SHP77 treated with DMSO at 0.1 percent for 48 hours (cell line): ENCODE data around the gene OR52E4.

ENCODE experiments used
- DNase-seq: peaks from one replicate; lab custom pipeline; 2025; lab: John Stamatoyannopoulos, UW

Gene OR52E4

DNA sequence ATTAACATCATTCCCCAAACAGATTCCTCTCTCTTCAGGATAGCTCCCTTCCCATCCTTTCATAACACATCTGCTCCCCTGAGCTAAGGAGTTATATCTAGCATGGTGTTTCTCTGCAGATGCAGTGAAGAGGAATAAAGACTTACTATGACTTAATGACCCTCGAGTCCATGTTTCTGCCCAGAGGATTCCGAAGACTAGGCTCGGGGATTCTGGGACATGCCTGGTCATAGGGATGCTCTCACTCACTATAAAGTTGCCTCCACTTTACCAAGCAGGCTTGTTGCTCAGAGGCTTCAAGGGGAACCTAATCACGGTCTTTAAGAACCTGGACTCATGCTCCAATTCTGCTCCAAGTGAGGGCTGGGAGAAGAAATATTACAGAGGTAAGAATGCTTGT is at the start of gene OR52E4:
Gene OR52E4, plus strand, starts transcription at position 301 of the 400 bp plus-strand sequence. CDS start 3,664 bp downstream, outside the sequence.
- DNase-seq: no peak

DNA sequence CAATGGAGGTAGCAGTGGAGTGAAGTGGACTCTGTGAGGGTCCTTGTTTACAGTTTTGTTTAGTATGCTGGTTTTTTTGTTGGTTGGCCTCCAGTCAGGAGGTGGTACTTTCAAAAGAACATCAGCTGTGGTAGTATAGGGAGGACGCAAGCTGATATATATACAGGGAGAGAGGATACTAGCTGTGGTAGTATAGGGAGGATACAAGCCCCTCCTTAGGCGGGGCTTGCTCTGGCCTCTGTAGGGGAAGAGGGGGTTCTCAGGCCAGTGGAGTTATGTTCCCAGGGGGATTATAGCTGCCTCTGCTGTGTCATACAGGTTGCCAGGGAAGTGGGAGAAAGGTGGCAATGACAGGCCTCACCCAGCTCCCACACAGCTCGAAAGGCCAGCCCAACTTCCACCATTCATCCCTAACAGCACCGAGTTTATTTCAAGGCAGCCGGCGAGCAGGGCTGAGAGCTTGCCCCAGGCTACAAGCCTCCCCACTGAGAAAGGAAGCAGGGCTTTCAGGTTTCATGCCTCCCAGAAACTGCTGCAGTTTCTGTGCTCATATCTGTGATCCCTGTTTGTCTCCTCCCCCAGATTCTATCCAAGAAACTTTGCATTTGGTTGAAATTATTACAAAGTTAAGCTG is 49.1 kb upstream of the OR52E4 start:
- DNase-seq: no peak

GRCh38 chr11:5833446-5833845 is 47.0 kb upstream of the OR52E4 start:
- DNase-seq: no peak

DNA sequence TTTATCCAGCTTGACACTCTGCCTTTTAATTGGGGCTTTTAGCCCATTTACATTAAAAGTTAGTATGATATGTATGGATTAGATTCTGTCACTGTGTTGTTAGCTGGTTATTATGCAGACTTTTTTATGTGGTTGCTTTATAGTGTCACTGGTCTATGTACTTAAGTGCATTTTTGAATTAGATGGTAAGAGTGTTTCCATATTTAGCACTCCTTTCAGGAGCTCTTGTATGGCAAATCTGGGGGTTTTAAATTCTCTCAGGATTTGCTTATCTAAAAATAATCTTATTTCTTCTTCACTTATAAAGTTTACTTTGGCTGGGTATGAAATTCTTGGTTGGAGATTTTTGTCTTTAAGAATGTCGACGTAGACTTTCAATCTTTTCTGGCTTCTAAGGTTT is 42.7 kb upstream of the OR52E4 start:
- DNase-seq: no peak

- no peak for DNase-seq
Observed at GRCh38 chr11:5841797-5842196, 38.6 kb upstream of the OR52E4 start, which contains the start of gene OR52E6. Gene OR52E6 (minus strand): TSS chr11:5841897. CDS start chr11:5841897, 0 bp downstream.

DNA sequence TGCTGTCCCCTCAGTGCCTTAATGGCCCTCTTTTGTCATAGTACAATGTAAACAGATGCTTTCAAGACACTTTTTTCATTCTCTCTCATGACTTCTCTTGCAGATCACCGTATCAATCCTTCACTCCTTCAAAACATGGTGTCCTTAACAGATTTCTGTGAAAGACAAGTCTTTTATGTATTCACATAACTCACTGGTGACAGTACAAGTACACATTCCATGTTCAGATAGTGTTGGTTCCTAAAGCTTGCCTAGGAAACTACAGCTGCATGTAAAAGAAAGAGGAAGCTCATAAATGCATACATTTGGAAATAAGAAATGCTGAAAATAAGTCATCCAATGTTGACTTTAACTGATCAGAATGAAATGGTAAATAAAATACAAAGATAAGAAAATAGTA is 33.7 kb upstream of the OR52E4 start:
- no peak for DNase-seq

DNA sequence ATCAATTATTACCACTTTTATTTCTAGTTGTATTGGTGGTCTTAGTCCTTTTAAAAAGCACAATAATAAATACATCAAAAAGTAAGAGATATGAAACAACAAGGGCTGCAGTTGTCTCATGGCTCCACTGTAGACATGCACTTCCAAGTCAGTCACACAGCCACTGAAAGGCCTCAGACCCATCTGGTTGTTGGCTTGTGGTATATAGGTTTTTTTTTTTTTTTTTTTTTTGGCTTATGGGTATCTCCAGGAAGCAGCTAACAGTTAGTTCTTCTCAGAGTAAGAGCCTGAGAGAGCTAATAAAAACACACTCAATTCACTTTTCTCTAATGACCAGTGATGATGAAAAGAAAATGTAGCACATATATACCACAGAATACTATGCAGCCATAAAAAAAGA is 32.7 kb upstream of the OR52E4 start:
- no peak for DNase-seq

GRCh38 chr11:5851002-5851401 is 29.4 kb upstream of the OR52E4 start:
- DNase-seq: no peak

GRCh38 chr11:5857590-5857989 is 22.8 kb upstream of the OR52E4 start, which contains the start of gene OR52E8:
Gene OR52E8 (minus strand): TSS chr11:5857690. CDS start chr11:5857690, 0 bp downstream.
- DNase-seq: no peak

DNA sequence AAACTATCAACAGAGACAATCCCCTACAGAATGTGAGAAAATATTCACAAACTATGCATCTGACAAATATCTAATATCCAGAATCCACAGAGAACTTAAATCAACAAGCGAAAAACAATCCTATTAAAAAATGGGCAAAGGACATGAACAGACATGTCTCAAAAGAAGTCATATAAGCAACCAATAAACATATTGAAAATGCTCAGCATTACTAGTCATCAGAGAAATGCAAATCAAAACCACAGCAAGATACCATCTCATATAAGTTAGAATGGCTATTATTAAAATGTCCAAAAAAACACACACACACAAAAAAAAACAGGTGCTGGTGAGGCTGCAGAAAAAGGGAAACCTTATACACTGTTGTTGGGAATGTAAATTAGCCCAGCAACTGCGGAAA is 14.6 kb upstream of the OR52E4 start:
- DNase-seq: no peak

DNA sequence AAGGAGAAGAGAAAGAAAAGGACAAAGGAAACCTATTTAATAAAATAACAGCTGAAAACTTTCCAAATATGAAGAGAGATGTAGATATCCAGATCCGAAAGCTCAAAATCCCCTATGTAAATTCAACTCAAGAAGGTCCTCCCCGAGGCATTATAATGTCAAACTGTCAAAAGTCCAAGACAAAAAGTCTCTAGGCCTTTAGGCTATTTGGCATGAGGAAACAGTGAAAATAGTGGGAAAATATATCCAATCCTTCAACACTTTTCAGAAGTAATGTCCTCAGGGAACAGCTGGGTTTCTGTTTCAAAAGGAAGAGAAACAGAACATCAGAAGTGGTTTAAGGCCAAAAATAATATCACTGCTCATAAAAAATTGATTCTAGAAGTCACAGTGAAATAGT is 1.9 kb upstream of the OR52E4 start:
- DNase-seq: no peak

- DNase-seq: no peak
Observed at GRCh38 chr11:5881756-5882155, 1.3 kb downstream of the OR52E4 start.

DNA sequence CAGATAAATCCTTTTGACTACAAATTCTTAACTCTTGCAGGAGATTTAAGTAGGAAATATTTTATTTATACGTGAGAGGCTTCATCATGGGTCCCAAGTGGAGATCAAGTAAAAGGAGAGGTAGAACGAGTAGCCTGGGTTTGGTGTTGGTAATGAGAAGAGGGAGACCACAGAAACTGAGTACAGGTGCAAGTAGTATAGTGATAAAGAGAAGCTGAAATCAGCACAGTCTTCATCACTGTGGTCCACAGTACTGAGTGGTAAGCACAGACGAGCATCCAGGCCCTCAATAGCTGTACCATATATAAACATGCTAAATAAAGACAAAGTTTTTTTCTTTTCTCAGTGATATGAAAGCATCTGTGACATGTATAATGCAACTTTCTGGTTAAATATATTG is 6.7 kb downstream of the OR52E4 start:
- DNase-seq: no peak

- DNase-seq: no peak
Observed at GRCh38 chr11:5887661-5888060, 7.2 kb downstream of the OR52E4 start.

DNA sequence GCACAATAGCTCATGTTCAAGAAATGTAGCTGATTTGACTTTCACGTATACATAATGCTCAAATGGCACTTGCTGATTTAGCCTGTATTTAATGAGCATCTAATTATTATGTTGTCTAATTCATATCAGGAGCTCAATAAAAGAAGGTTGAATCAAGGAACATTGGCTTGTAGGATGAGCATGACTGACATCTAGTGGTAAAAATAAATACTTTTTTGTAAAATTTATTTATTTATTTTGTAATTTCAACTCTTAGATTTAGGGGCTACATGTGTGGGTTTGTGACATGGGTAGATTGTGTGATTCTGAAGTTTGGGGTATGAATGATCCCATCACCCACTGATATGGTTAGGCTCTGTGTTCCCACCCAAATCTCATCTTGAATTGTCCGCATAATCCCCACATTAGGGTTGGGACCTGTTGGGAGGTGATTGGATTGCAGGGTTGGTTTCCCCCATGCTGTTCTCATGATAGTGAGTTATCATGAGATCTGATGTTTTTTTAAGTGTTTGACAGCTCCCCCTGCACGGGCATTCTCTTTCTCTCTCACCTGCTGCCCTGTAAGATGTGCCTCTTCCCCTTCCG is 10.9 kb downstream of the OR52E4 start:
- no peak for DNase-seq

DNA sequence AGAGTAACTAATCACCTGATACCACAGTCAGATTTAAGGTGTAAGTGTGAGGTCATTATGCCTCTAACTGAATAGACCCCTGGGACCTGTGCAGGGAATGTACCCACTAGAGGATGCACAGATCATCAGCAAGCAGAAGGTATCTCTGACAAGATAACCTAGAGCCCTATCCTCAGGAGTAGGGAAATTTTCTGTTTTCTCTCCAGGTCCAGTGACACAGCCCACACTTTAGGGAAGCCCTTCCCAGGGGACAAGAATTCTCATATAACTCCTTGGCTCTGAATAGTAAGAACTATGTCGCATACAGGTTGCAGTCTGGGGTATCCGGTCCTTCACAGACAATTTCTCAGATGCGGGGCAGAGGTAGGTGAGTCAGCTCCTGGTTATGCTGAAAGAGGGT is 12.5 kb downstream of the OR52E4 start, which contains the start of gene OR52E5:
Gene OR52E5, plus strand, starts transcription at position 301 of the 400 bp plus-strand sequence. CDS start 7,569 bp downstream, outside the sequence.
- DNase-seq: no peak

- no peak for DNase-seq
Observed at GRCh38 chr11:5899534-5899933, 19.1 kb downstream of the OR52E4 start.

GRCh38 chr11:5910540-5910939 is 30.1 kb downstream of the OR52E4 start:
- no peak for DNase-seq

- no peak for DNase-seq
Observed at GRCh38 chr11:5922749-5923426, 42.5 kb downstream of the OR52E4 start.

DNA sequence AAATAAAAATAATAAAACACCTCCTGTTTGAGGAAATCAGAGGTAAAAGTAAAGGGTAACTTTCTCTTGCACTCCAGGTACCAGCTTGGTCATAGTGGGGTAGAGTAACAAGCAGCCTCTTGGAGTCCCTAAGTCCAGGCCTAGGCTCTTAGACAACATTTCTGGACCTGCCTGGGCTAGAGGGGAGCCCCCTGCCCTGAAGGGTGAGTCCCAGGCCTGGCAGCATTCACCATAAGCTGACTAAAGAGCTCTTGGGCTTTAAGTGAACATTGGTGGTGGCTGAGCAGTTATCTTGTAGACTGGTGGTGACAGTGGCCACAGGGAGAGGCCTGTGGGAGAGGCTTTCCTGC is 43.0 kb downstream of the OR52E4 start:
- no peak for DNase-seq

- DNase-seq: no peak
Observed at GRCh38 chr11:5923794-5924193, 43.4 kb downstream of the OR52E4 start.

DNA sequence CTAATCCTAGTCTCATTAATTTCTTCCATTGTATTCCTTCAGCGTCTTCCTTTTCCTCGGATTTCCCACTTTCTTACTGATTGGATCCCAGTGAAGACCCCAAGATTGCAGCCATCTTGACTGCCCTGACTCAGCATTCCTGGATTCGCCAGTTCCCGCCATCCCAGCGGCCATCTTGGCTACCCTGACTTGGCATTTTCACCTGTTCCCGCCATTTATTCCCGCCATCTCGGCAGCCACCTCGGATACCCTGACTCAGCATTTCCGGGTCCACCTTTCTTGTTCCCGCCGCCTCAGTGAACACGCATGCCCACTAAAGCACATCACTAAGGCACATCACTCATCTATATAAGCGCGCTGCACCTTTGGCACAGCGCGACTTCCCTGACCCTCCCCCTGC is 47.8 kb downstream of the OR52E4 start:
- no peak for DNase-seq

DNA sequence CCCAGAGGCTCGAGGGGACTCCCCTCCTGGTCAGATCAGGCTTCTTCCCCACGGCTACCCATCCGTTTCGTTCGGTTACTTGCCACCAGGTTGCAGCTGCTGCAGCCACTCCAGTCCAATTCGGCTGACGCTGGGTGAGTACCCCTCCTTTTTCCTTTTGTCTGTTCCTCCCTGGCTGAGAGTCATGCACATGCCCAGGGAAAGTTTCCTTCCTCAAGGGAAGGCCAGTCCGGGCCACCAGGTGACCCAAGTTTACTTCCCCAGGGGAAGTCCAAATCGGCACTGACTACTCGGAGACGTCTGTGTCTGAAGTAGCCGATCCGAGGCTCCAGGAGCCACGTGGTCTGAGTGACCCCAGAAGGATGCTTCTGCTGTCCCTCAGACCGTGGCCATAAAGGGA is 48.4 kb downstream of the OR52E4 start:
- DNase-seq: no peak
